ENCODE results near the gene WNT7A. TPM values are rescaled to one million over a fixed set of nuclear protein-coding genes. Genes with fewer than 3 reads are reported as not detected.

Gene WNT7A
- total and polyA plus RNA-seq, 2 experiments from 2014 or later, result not detected

DNA sequence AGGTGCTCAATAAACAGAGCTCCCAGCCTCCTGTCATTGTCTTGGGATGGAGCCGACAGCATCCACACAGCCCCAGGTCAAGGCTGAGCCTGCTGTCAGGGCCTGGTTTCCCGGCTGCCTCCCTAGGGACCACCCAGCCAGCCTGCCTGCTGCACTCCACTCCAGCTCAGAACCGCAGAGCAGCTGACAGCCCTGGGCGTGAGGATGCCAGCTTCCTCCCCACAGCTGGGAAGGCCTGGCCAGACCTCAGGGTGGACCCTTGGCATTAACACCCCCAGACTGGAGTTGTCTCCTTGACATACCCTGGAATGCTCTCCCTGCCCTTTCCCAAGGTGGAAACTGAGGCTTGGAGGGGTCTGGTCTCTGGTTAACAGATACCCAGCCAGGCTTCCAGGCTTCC lies 112.0 kb downstream of the WNT7A start:
- no peak overlapping the region for H3K4me3 ChIP-seq
- no peaks in the 10 kb centered on the region for H3K27me3 ChIP-seq (replicated peaks; ENCODE audit: insufficient read depth)
- H3K36me3 ChIP-seq (ENCODE audit: low read depth), result no peaks in the 10 kb centered on the region
- in situ Hi-C loops (cut with MboI), result no loop called here
- no peak overlapping the region for H2AFZ ChIP-seq
- TF ChIP-seq EZH2 (IDR thresholded peaks at IDR 0.05; ENCODE audit: insufficient read depth, poor library complexity, severe bottlenecking) (no peak), EZH2phosphoT487 (IDR thresholded peaks at IDR 0.05; ENCODE audit: insufficient read depth, low read depth) (no peak)
- H3K9me2 ChIP-seq (ENCODE audit: insufficient read depth), result no peaks in the 10 kb centered on the region
- no peaks in the 10 kb centered on the region for H3K9me3 ChIP-seq (ENCODE audit: low read depth)
- H3F3A ChIP-seq (ENCODE audit: insufficient read depth), result no peaks in the 10 kb centered on the region
- no peaks in the 10 kb centered on the region for H3K4me1 ChIP-seq (ENCODE audit: insufficient read depth)
- no peaks in the 10 kb centered on the region for H3K79me2 ChIP-seq (ENCODE audit: insufficient read depth)
- H3K27ac ChIP-seq, result no peak overlapping the region
- 5 to 8% methylated on average over 4 of the region's 4 CpGs for WGBS, 2 experiments (ENCODE audit: low coverage in 1 of 2, low lambda C conversion rate in 2 of 2, missing lambda C conversion rate in 2 of 2)
- H4K20me1 ChIP-seq (ENCODE audit: insufficient read depth), result no peaks in the 10 kb centered on the region
- DNase-seq, result no peak
- no peak overlapping the region for H3K4me2 ChIP-seq (ENCODE audit: unreplicated experiment)
- H3K9ac ChIP-seq, result no peak overlapping the region

GRCh38 chr3:13767030-13767429 lies 112.8 kb downstream of the WNT7A start:
- TF ChIP-seq EZH2phosphoT487 (IDR thresholded peaks at IDR 0.05; ENCODE audit: insufficient read depth, low read depth) (no peak), EZH2 (IDR thresholded peaks at IDR 0.05; ENCODE audit: insufficient read depth, poor library complexity, severe bottlenecking) (no peak)
- no peak overlapping the region for H3K27ac ChIP-seq
- in situ Hi-C loops (cut with MboI), result no loop called here
- H3K36me3 ChIP-seq (ENCODE audit: low read depth), result no peaks in the 10 kb centered on the region
- no peaks in the 10 kb centered on the region for H3K4me1 ChIP-seq (ENCODE audit: insufficient read depth)
- H3K4me2 ChIP-seq (ENCODE audit: unreplicated experiment), result no peak overlapping the region
- 31 to 52% methylated on average over 5 to 6 of the region's 6 CpGs for WGBS, 2 experiments (ENCODE audit: low coverage in 1 of 2, low lambda C conversion rate in 2 of 2, missing lambda C conversion rate in 2 of 2)
- no peaks in the 10 kb centered on the region for H3K9me3 ChIP-seq (ENCODE audit: low read depth)
- no peaks in the 10 kb centered on the region for H3F3A ChIP-seq (ENCODE audit: insufficient read depth)
- H3K9me2 ChIP-seq (ENCODE audit: insufficient read depth), result no peaks in the 10 kb centered on the region
- H3K4me3 ChIP-seq, result no peak overlapping the region
- H3K9ac ChIP-seq, result no peak overlapping the region
- no peaks in the 10 kb centered on the region for H4K20me1 ChIP-seq (ENCODE audit: insufficient read depth)
- H3K79me2 ChIP-seq (ENCODE audit: insufficient read depth), result no peaks in the 10 kb centered on the region
- H2AFZ ChIP-seq, result no peak overlapping the region
- H3K27me3 ChIP-seq (replicated peaks; ENCODE audit: insufficient read depth), result no peaks in the 10 kb centered on the region
- no peak for DNase-seq

Other genes with a start within 250 kb of the WNT7A start
- gene CHCHD4, start 244.8 kb upstream of the WNT7A start, total RNA-seq (2014; rRNA removed; shearing (Covaris generic)), result 12.3 and 17.2 TPM in 2 replicates
- gene CHCHD4, start 244.8 kb upstream of the WNT7A start, polyA plus RNA-seq (2016; fragmentation: Nextera tagmentation; extraction: Ambion mirVana), result 15.1 and 15.4 TPM in 2 replicates
- 166 and 203 TPM in 2 replicates for gene TMEM43, start 245.0 kb upstream of the WNT7A start, total RNA-seq (2014; rRNA removed; shearing (Covaris generic))
- 143 and 145 TPM in 2 replicates for gene TMEM43, start 245.0 kb upstream of the WNT7A start, polyA plus RNA-seq (2016; fragmentation: Nextera tagmentation; extraction: Ambion mirVana)